Skeletal muscle tissue (tissue), 4 donors: ENCODE results near the gene PRKCE. TPM values are rescaled to one million over a fixed set of nuclear protein-coding genes. Genes with fewer than 3 reads are reported as not detected.

Experiments used
- H3K27ac ChIP-seq: one replicate; pipeline ENCODE4 v1.7.0; 2013; ENCODE audit warnings: mild to moderate bottlenecking, low read depth, low read length, inconsistent platforms
- H3K27me3 ChIP-seq, 3 donors: one replicate each; pipeline ENCODE4 v1.7.0; 2013; ENCODE audit warnings: low read length in 3 of 3; ENCODE audit not compliant: control insufficient read depth in 3 of 3, insufficient read depth in 3 of 3
- H3K36me3 ChIP-seq, 3 donors: one replicate each; pipeline ENCODE4 v1.7.0; 2013; ENCODE audit warnings: low read length in 3 of 3; ENCODE audit not compliant: control insufficient read depth in 3 of 3, insufficient read depth in 3 of 3
- H3K4me1 ChIP-seq, 3 donors: one replicate each; pipeline ENCODE4 v1.7.0; 2013; ENCODE audit warnings: low read length in 3 of 3, mild to moderate bottlenecking in 3 of 3; ENCODE audit not compliant: control insufficient read depth in 3 of 3, insufficient read depth in 3 of 3
- H3K4me3 ChIP-seq, 3 donors: one replicate each; pipeline ENCODE4 v1.7.0; 2013; ENCODE audit warnings: low read length in 3 of 3
- H3K9ac ChIP-seq, 3 donors: one replicate each; pipeline ENCODE4 v1.7.0; 2013; ENCODE audit warnings: low read length in 3 of 3, mild to moderate bottlenecking in 3 of 3, moderate library complexity in 2 of 3, low read depth in 1 of 3
- H3K9me3 ChIP-seq, 3 donors: one replicate each; pipeline ENCODE4 v1.7.0; 2013; ENCODE audit warnings: low read length in 3 of 3; ENCODE audit not compliant: control insufficient read depth in 3 of 3
- total RNA-seq: library from RNA; depleted of rRNA; stranded (reverse); fragments of >200 nt; gene quantifications from one replicate; pipeline ENCODE4 v1.2.3, GENCODE V29; 2014
- donor health status: Osteomylitis.

The PRKCE gene
- total RNA-seq, 1 donor from 2014 or later: 9.4 TPM

GRCh38 chr2:46160326-46160725 is 508.9 kb downstream of the PRKCE start:
- Histone ChIP-seq H3K27ac (no peak overlapping the region), H3K4me3 (no peak overlapping the region), H3K9me3 (no peaks in the 10 kb centered on the region), H3K9ac (no peak overlapping the region), H3K27me3 (no peaks in the 10 kb centered on the region), H3K36me3 (peaks cover 0 to 12% (median 2%) of the 10 kb centered on the region in 3 donors), H3K4me1 (peaks cover 16 to 20% (median 17%) of the 10 kb centered on the region in 3 donors)

GRCh38 chr2:46161315-46161714 is 509.8 kb downstream of the PRKCE start:
- H3K27ac ChIP-seq: no peak overlapping the region
- H3K4me3 ChIP-seq: no peak overlapping the region
- no peaks in the 10 kb centered on the region for H3K9me3 ChIP-seq
- peaks cover 17 to 20% (median 19%) of the 10 kb centered on the region in 3 donors for H3K4me1 ChIP-seq
- H3K9ac ChIP-seq: no peak overlapping the region
- H3K36me3 ChIP-seq: peaks cover 0 to 12% (median 0%) of the 10 kb centered on the region in 3 donors
- H3K27me3 ChIP-seq: no peaks in the 10 kb centered on the region

DNA sequence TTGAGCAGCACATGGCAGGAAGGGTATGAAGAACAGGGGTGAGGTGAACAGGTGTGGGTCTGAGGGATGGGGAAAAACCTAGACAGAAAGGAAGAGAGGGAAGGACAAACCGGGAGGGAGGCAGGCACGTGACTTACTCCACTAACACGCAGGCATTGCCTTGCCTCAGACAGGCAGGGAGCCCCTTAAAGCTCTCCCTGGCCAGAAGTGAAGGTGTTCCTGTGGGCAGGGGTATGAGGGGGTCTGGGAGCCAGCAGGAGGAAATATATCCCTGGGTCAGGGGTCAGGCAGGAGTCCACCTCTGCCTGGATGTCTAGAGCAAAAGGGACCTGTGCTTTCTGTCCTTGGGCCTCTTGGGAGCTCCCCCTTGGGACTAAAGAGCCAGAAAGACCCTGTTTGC is 510.4 kb downstream of the PRKCE start:
- H3K27me3 ChIP-seq: no peaks in the 10 kb centered on the region
- H3K9ac ChIP-seq: no peak overlapping the region
- no peaks in the 10 kb centered on the region for H3K9me3 ChIP-seq
- peaks cover 0 to 12% (median 0%) of the 10 kb centered on the region in 3 donors for H3K36me3 ChIP-seq
- H3K4me3 ChIP-seq: no peak overlapping the region
- no peak overlapping the region for H3K27ac ChIP-seq
- peaks cover 17 to 20% (median 19%) of the 10 kb centered on the region in 3 donors for H3K4me1 ChIP-seq

DNA sequence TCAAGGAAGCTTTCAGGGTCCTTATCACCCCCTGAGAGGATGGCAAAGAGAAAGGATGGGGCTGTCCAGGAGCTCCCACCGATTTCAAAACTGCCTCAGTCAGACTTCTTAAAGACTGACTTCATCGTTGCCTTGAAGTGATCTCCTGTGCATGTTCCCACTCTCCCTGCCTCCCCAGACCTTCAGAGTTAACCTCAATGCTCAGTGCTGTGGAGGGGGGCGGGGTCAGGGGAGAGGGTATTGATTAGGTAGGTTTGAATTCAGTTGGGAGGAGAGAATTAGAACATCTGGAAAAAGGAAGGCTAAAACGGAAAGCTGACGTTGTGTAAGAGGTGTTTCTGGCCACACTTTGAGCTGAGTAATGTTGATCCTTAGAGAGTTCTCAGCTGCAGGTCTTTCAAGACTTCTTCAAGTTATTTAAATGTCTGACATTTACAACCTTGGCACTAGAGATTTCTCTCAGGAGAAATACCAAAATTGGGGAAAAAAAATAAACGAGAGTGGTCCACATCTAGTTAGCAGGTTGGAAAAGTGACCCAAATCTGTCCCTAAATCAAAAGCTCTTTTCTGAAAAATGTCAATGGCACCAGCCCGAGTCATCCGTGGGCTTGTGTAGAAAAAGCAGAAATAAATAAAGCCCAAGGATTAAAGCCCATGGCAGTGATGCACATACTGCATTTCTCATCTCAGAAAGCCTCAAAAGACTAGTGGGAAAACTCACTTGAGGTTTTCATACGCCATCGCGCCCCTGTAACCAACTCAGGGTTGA is 511.0 kb downstream of the PRKCE start:
- H3K36me3 ChIP-seq: peaks cover 0 to 12% (median 0%) of the 10 kb centered on the region in 3 donors
- peaks cover 17 to 20% (median 19%) of the 10 kb centered on the region in 3 donors for H3K4me1 ChIP-seq
- no peak overlapping the region for H3K9ac ChIP-seq
- no peaks in the 10 kb centered on the region for H3K27me3 ChIP-seq
- H3K27ac ChIP-seq: no peak overlapping the region
- H3K4me3 ChIP-seq: no peak overlapping the region
- H3K9me3 ChIP-seq: no peaks in the 10 kb centered on the region

- Histone ChIP-seq H3K36me3 (peaks cover 0 to 12% (median 0%) of the 10 kb centered on the region in 3 donors), H3K4me1 (peaks cover 17 to 20% (median 19%) of the 10 kb centered on the region in 3 donors), H3K9me3 (no peaks in the 10 kb centered on the region), H3K27me3 (no peaks in the 10 kb centered on the region), H3K4me3 (no peak overlapping the region), H3K27ac (no peak overlapping the region), H3K9ac (no peak overlapping the region)
These were observed 511.6 kb downstream of the PRKCE start for GRCh38 chr2:46163098-46163430.

GRCh38 chr2:46163804-46164528 is 512.5 kb downstream of the PRKCE start:
- Histone ChIP-seq H3K27me3 (no peaks in the 10 kb centered on the region), H3K27ac (no peak overlapping the region), H3K9me3 (no peaks in the 10 kb centered on the region), H3K9ac (no peak overlapping the region), H3K4me3 (peak overlapping the region in 1 of 3 donors; percentile 6), H3K4me1 (peaks cover 17 to 20% (median 19%) of the 10 kb centered on the region in 3 donors), H3K36me3 (peaks cover 0 to 12% (median 0%) of the 10 kb centered on the region in 3 donors)

- Histone ChIP-seq H3K9ac (no peak overlapping the region), H3K4me3 (peak overlapping the region in 1 of 3 donors; percentile 6), H3K36me3 (peaks cover 0 to 8% (median 0%) of the 10 kb centered on the region in 3 donors), H3K27me3 (no peaks in the 10 kb centered on the region), H3K9me3 (no peaks in the 10 kb centered on the region), H3K4me1 (peaks cover 17 to 20% (median 19%) of the 10 kb centered on the region in 3 donors), H3K27ac (peak overlapping the region; percentile 44)
These were observed 513.2 kb downstream of the PRKCE start for GRCh38 chr2:46164529-46165301.

- Histone ChIP-seq H3K4me1 (peaks cover 17 to 20% (median 19%) of the 10 kb centered on the region in 3 donors), H3K4me3 (no peak overlapping the region), H3K27ac (no peak overlapping the region), H3K27me3 (no peaks in the 10 kb centered on the region), H3K36me3 (no peaks in the 10 kb centered on the region), H3K9ac (no peak overlapping the region), H3K9me3 (no peaks in the 10 kb centered on the region)
These were observed 514.4 kb downstream of the PRKCE start for GRCh38 chr2:46165916-46166315.

GRCh38 chr2:46167406-46167805 is 515.9 kb downstream of the PRKCE start:
- no peaks in the 10 kb centered on the region for H3K9me3 ChIP-seq
- H3K4me1 ChIP-seq: peaks cover 15 to 19% (median 17%) of the 10 kb centered on the region in 3 donors
- H3K27ac ChIP-seq: no peak overlapping the region
- no peak overlapping the region for H3K4me3 ChIP-seq
- H3K9ac ChIP-seq: no peak overlapping the region
- no peaks in the 10 kb centered on the region for H3K36me3 ChIP-seq
- H3K27me3 ChIP-seq: no peaks in the 10 kb centered on the region
